Activated CD4-positive, alpha-beta T cell treated with anti-CD3 and anti-CD28 coated beads, Interleukin-2, amount 10 ng/mL, durations not matched to agents 7 days and 5 days (primary cell): Measurements from ENCODE around the gene DENND1A. TPM values are rescaled to one million over a fixed set of nuclear protein-coding genes. Genes with fewer than 3 reads are reported as not detected.
A peak's percentile ranks its signal among the peaks of the same experiment; 100 is the strongest.
"Not testable (repeated sequence)": the region's sequence is repeated elsewhere in the genome, so short reads cannot be mapped to it uniquely, and the experiment has no call there.

ENCODE experiments used
- CTCF ChIA-PET: fragments of 350-600 bp; sonication (Branson Sonifier 250); formaldehyde crosslinking; loops from one replicate; lab custom pipeline; 2021; ENCODE audit warnings: antibody characterized with exemption; lab: Charles Lee
- POLR2A ChIA-PET: fragments of 350-600 bp; sonication (Branson Sonifier 250); formaldehyde crosslinking; loops from one replicate; lab custom pipeline; 2021; ENCODE audit warnings: antibody characterized with exemption; lab: Charles Lee
- DNase-seq: peaks from one replicate; pipeline ENCODE4 v3.0.0-alpha.2; 2020
- H3K27ac Mint-ChIP-seq: one replicate; pipeline ENCODE4 v1.8.0; 2021; ENCODE audit warnings: mild to moderate bottlenecking, moderate library complexity, mixed read lengths
- H3K27me3 Mint-ChIP-seq: one replicate; pipeline ENCODE4 v1.8.0; 2021; ENCODE audit warnings: mixed read lengths
- H3K36me3 Mint-ChIP-seq: one replicate; pipeline ENCODE4 v1.8.0; 2021; ENCODE audit warnings: low read depth, mixed read lengths
- H3K4me1 Mint-ChIP-seq: one replicate; pipeline ENCODE4 v1.8.0; 2021; ENCODE audit warnings: mixed read lengths
- H3K4me3 Mint-ChIP-seq: one replicate; pipeline ENCODE4 v1.8.0; 2021; ENCODE audit warnings: mild to moderate bottlenecking, moderate library complexity, mixed read lengths
- H3K9me3 Mint-ChIP-seq: one replicate; pipeline ENCODE4 v1.8.0; 2021; ENCODE audit warnings: mixed read lengths
- total RNA-seq, 2 experiments: library from RNA; stranded (reverse); gene quantifications; one replicate each; pipeline ENCODE4 v1.2.3, GENCODE V29; 2021

Gene DENND1A
- total RNA-seq, 2 experiments from 2014 or later: 15.5 to 21.2 TPM

GRCh38 chr9:123401879-123402513 is 527.9 kb downstream of the DENND1A start:
- no peaks in the 10 kb centered on the region for H3K36me3 Mint-ChIP-seq
- DNase-seq: peak; percentile 13
- no peaks in the 10 kb centered on the region for H3K4me1 Mint-ChIP-seq
- ChIA-PET CTCF (interaction anchor here (0.6 kb wide), 1 partner anchor 61 kb away, joined by 3 read pairs; no protein-coding TSS in a partner anchor), POLR2A (no interaction called here)
- H3K9me3 Mint-ChIP-seq: no peaks in the 10 kb centered on the region
- H3K27ac Mint-ChIP-seq: no peak overlapping the region
- no peak overlapping the region for H3K4me3 Mint-ChIP-seq
- H3K27me3 Mint-ChIP-seq: no peaks in the 10 kb centered on the region

- Mint-ChIP-seq H3K9me3 (no peaks in the 10 kb centered on the region), H3K4me3 (no peak overlapping the region), H3K36me3 (no peaks in the 10 kb centered on the region), H3K27me3 (no peaks in the 10 kb centered on the region), H3K27ac (no peak overlapping the region), H3K4me1 (no peaks in the 10 kb centered on the region)
- DNase-seq: no peak
- CTCF ChIA-PET: interaction anchor here (0.6 kb wide), 1 partner anchor 62 kb away, joined by 3 read pairs; no protein-coding TSS in a partner anchor
- POLR2A ChIA-PET: no interaction called here
These were observed 528.9 kb downstream of the DENND1A start for GRCh38 chr9:123400926-123401503.

GRCh38 chr9:123399803-123400378 is 530.0 kb downstream of the DENND1A start:
- no peaks in the 10 kb centered on the region for H3K4me1 Mint-ChIP-seq
- POLR2A ChIA-PET: no interaction called here
- peak; percentile 14 for DNase-seq
- H3K9me3 Mint-ChIP-seq: no peaks in the 10 kb centered on the region
- no peak overlapping the region for H3K4me3 Mint-ChIP-seq
- no peak overlapping the region for H3K27ac Mint-ChIP-seq
- H3K27me3 Mint-ChIP-seq: no peaks in the 10 kb centered on the region
- CTCF ChIA-PET: interaction anchor here (1.4 kb wide), 1 partner anchor 12 kb away, joined by 4 read pairs; no protein-coding TSS in a partner anchor
- H3K36me3 Mint-ChIP-seq: no peaks in the 10 kb centered on the region

- H3K4me3 Mint-ChIP-seq, H3K9me3 Mint-ChIP-seq, H3K27me3 Mint-ChIP-seq, POLR2A ChIA-PET, H3K4me1 Mint-ChIP-seq, H3K36me3 Mint-ChIP-seq, H3K27ac Mint-ChIP-seq, DNase-seq: not testable (repeated sequence)
- CTCF ChIA-PET: interaction anchor here (0.6 kb wide), 1 partner anchor 162 kb away, joined by 3 read pairs; no protein-coding TSS in a partner anchor
These were observed 531.0 kb downstream of the DENND1A start for GRCh38 chr9:123398938-123399337.

- no peaks in the 10 kb centered on the region for H3K36me3 Mint-ChIP-seq
- POLR2A ChIA-PET: no interaction called here
- CTCF ChIA-PET: no interaction called here
These were observed 532.0 kb downstream of the DENND1A start for GRCh38 chr9:123397975-123398374.

GRCh38 chr9:123395689-123396511 is 534.0 kb downstream of the DENND1A start:
- Mint-ChIP-seq H3K4me1 (no peaks in the 10 kb centered on the region), H3K36me3 (no peaks in the 10 kb centered on the region), H3K27ac (no peak overlapping the region), H3K9me3 (no peaks in the 10 kb centered on the region), H3K27me3 (no peaks in the 10 kb centered on the region), H3K4me3 (no peak overlapping the region)
- ChIA-PET CTCF (interaction anchor here (1.1 kb wide), 1 partner anchor 42 kb away, joined by 4 read pairs; no protein-coding TSS in a partner anchor), POLR2A (no interaction called here)
- no peak for DNase-seq

More at GRCh38 chr9:123397975-123398374, 532.0 kb downstream of the DENND1A start:
- no peaks in the 10 kb centered on the region for H3K27me3 Mint-ChIP-seq
- H3K27ac Mint-ChIP-seq: no peak overlapping the region
- H3K9me3 Mint-ChIP-seq: no peaks in the 10 kb centered on the region
- H3K4me1 Mint-ChIP-seq: no peaks in the 10 kb centered on the region
- DNase-seq: no peak
- no peak overlapping the region for H3K4me3 Mint-ChIP-seq

- H3K27me3 Mint-ChIP-seq: no peaks in the 10 kb centered on the region
- ChIA-PET CTCF (interaction anchor here (1.1 kb wide), 1 partner anchor 42 kb away, joined by 4 read pairs; no protein-coding TSS in a partner anchor), POLR2A (no interaction called here)
- H3K36me3 Mint-ChIP-seq: no peaks in the 10 kb centered on the region
- no peaks in the 10 kb centered on the region for H3K4me1 Mint-ChIP-seq
- no peaks in the 10 kb centered on the region for H3K9me3 Mint-ChIP-seq
- H3K4me3 Mint-ChIP-seq: no peak overlapping the region
- H3K27ac Mint-ChIP-seq: no peak overlapping the region
- DNase-seq: no peak
These were observed 534.6 kb downstream of the DENND1A start for GRCh38 chr9:123395276-123395688.

- DNase-seq: no peak
- H3K4me1 Mint-ChIP-seq: no peaks in the 10 kb centered on the region
- no peaks in the 10 kb centered on the region for H3K36me3 Mint-ChIP-seq
- H3K4me3 Mint-ChIP-seq: no peak overlapping the region
- H3K27ac Mint-ChIP-seq: no peak overlapping the region
- ChIA-PET POLR2A (no interaction called here), CTCF (no interaction called here)
- H3K27me3 Mint-ChIP-seq: no peaks in the 10 kb centered on the region
- no peaks in the 10 kb centered on the region for H3K9me3 Mint-ChIP-seq
These were observed 535.4 kb downstream of the DENND1A start for GRCh38 chr9:123394291-123395235.

- H3K4me3 Mint-ChIP-seq: no peak overlapping the region
- no peaks in the 10 kb centered on the region for H3K36me3 Mint-ChIP-seq
- ChIA-PET CTCF (no interaction called here), POLR2A (no interaction called here)
- no peaks in the 10 kb centered on the region for H3K27me3 Mint-ChIP-seq
- no peaks in the 10 kb centered on the region for H3K4me1 Mint-ChIP-seq
- H3K27ac Mint-ChIP-seq: no peak overlapping the region
- DNase-seq: no peak
- no peaks in the 10 kb centered on the region for H3K9me3 Mint-ChIP-seq
These were observed 537.1 kb downstream of the DENND1A start for GRCh38 chr9:123392802-123393201.

GRCh38 chr9:123391946-123392345 is 538.0 kb downstream of the DENND1A start:
- POLR2A ChIA-PET: no interaction called here
- no peak for DNase-seq
- Mint-ChIP-seq H3K9me3 (no peaks in the 10 kb centered on the region), H3K27ac (no peak overlapping the region), H3K4me1 (no peaks in the 10 kb centered on the region), H3K27me3 (no peaks in the 10 kb centered on the region), H3K36me3 (no peaks in the 10 kb centered on the region), H3K4me3 (no peak overlapping the region)
- CTCF ChIA-PET: no interaction called here

- CTCF ChIA-PET: no interaction called here
These were observed 538.7 kb downstream of the DENND1A start for GRCh38 chr9:123391233-123391632.

More at GRCh38 chr9:123391233-123391632, 538.7 kb downstream of the DENND1A start:
- Mint-ChIP-seq H3K27me3 (no peaks in the 10 kb centered on the region), H3K27ac (no peak overlapping the region), H3K9me3 (no peaks in the 10 kb centered on the region), H3K4me3 (no peak overlapping the region), H3K36me3 (no peaks in the 10 kb centered on the region), H3K4me1 (no peaks in the 10 kb centered on the region)
- POLR2A ChIA-PET: no interaction called here
- DNase-seq: no peak
